K562 (cell line): Measurements from ENCODE around the gene FJX1. TPM values are rescaled to one million over a fixed set of nuclear protein-coding genes. Genes with fewer than 3 reads are reported as not detected.

Experiments used
- ATAC-seq: fragments of 200-7000 bp; cut with Tn5 transposase; 3 replicates; pipeline ENCODE4 v1.9.1; 2020; ENCODE audit warnings: moderate library complexity
- BruUV-seq: library from RNA; stranded (reverse); fragments of 400-500 nt; replicated peaks from 2 replicates; lab custom pipeline; 2021; lab: Mats Ljungman, UMichigan
- CTCF ChIA-PET: fragments of 300-600 bp; formaldehyde crosslinking; extraction: SDS; loops from one replicate; lab custom pipeline; 2021; ENCODE audit warnings: low intra/inter-chr PET ratio; lab: Yijun Ruan, JAX
- POLR2A ChIA-PET: fragments of 300-600, 350-650 bp; sonication (Branson Sonifier 250); formaldehyde crosslinking; extraction: SDS; loops from one replicate; lab custom pipeline; 2021; ENCODE audit warnings: antibody characterized with exemption, inconsistent platforms; lab: Yijun Ruan, JAX
- DNase-seq, 4 experiments: peaks; one replicate each; pipeline versions ENCODE4 v3.0.0 to v3.0.0-alpha.2; 2011 to 2018; ENCODE audit warnings: low spot score in 3 of 4, mixed read lengths in 3 of 4; ENCODE audit errors: extremely low read depth in 1 of 4
- FAIRE-seq: peaks from 2 replicates; lab custom pipeline; 2011; peaks lifted over from hg19 to GRCh38; lab: Jason Lieb, UNC
- H2AFZ ChIP-seq: 2 replicates; pipeline ENCODE4 v1.6.0; 2011; ENCODE audit warnings: low read depth, low read length, control low read depth, inconsistent platforms
- H3K27ac ChIP-seq: fragments of 200-600 bp; 3 replicates; pipeline ENCODE4 v1.8.0; 2011; ENCODE audit warnings: low read depth, mild to moderate bottlenecking, control low read depth, inconsistent platforms, low read length, moderate library complexity, mixed read lengths; ENCODE audit errors: extremely low read depth
- H3K27me3 ChIP-seq, 2 experiments: fragments of 300-600 bp in 1 of 2; 2 replicates in 1 of 2; 3 replicates in 1 of 2; pipeline versions ENCODE4 v1.6.0 to v1.8.0; 2011; ENCODE audit warnings: inconsistent platforms in 2 of 2, low read length in 2 of 2, mild to moderate bottlenecking in 1 of 2, mixed read lengths in 1 of 2, moderate library complexity in 1 of 2; ENCODE audit not compliant: control insufficient read depth in 2 of 2, insufficient read depth in 2 of 2
- H3K36me3 ChIP-seq: fragments of 300-600 bp; 3 replicates; pipeline ENCODE4 v1.8.0; 2011; ENCODE audit warnings: mild to moderate bottlenecking, low read length, inconsistent platforms; ENCODE audit not compliant: control insufficient read depth, insufficient read depth
- H3K4me1 ChIP-seq, 2 experiments: fragments of 200-600 bp in 1 of 2; replicated peaks in 1 of 2; 2 replicates in 1 of 2; 3 replicates in 1 of 2; pipeline versions ENCODE4 v1.5.1 to v1.8.0; 2011; ENCODE audit warnings: inconsistent platforms in 2 of 2, low read length in 2 of 2, mild to moderate bottlenecking in 1 of 2, mixed read lengths in 1 of 2, moderate library complexity in 1 of 2; ENCODE audit not compliant: control insufficient read depth in 2 of 2, insufficient read depth in 2 of 2
- H3K4me2 ChIP-seq: 2 replicates; pipeline ENCODE4 v1.6.1; 2011; ENCODE audit warnings: low read length, control low read depth, inconsistent platforms, mixed read lengths; ENCODE audit not compliant: insufficient read depth
- H3K4me3 ChIP-seq: fragments of 200-600 bp; sonication (generic), shearing (Covaris generic); 2 replicates; pipeline ENCODE4 v1.5.1; 2016; ENCODE audit warnings: control low read depth, inconsistent platforms
- H3K79me2 ChIP-seq: fragments of 200-600 bp; 3 replicates; pipeline ENCODE4 v1.8.0; 2011; ENCODE audit warnings: low read length, inconsistent platforms; ENCODE audit not compliant: control insufficient read depth, insufficient read depth
- H3K9ac ChIP-seq, 2 experiments: 2 replicates each; pipeline versions ENCODE4 v1.6.0 to v1.6.1; 2011; ENCODE audit warnings: low read depth in 2 of 2, low read length in 2 of 2, control low read depth in 1 of 2, inconsistent platforms in 1 of 2, mild to moderate bottlenecking in 1 of 2, mixed read lengths in 1 of 2; ENCODE audit not compliant: insufficient read depth in 1 of 2
- H3K9me1 ChIP-seq: one replicate; pipeline ENCODE4 v1.6.0; 2011; ENCODE audit warnings: inconsistent platforms, mild to moderate bottlenecking, low read length, moderate library complexity; ENCODE audit not compliant: control insufficient read depth, insufficient read depth
- H3K9me3 ChIP-seq: replicated peaks from 2 replicates; pipeline ENCODE4 v1.5.1; 2011; ENCODE audit warnings: low read depth, low read length, inconsistent platforms; ENCODE audit not compliant: control insufficient read depth, insufficient read depth
- H4K20me1 ChIP-seq: replicated peaks from 2 replicates; pipeline ENCODE4 v1.6.1; 2011; ENCODE audit warnings: low read length, inconsistent platforms, mixed read lengths; ENCODE audit not compliant: control insufficient read depth, insufficient read depth
- CBX1 ChIP-seq: sonication (generic); IDR thresholded peaks from 2 replicates; pipeline ENCODE4 v1.6.1; 2016; ENCODE audit warnings: antibody characterized with exemption, low read depth, mild to moderate bottlenecking
- CREM ChIP-seq: IDR thresholded peaks from 2 replicates; pipeline ENCODE4 v1.6.1; 2014; ENCODE audit warnings: antibody characterized with exemption, low read depth
- DIDO1 ChIP-seq: fragments of 450-650 bp; IDR thresholded peaks from 2 replicates; pipeline ENCODE4 v1.6.1; 2016; ENCODE audit warnings: low read depth, missing biosample characterization, missing genetic modification characterization
- ILK ChIP-seq: fragments of 450-650 bp; IDR thresholded peaks from 2 replicates; pipeline ENCODE4 v1.6.1; 2016; ENCODE audit warnings: missing genetic modification characterization, low read depth, mild to moderate bottlenecking, missing compliant biosample characterization, moderate library complexity, borderline replicate concordance
- KAT8 ChIP-seq: fragments of 450-650 bp; IDR thresholded peaks from 2 replicates; pipeline ENCODE4 v1.6.1; 2016; ENCODE audit warnings: low read depth, mild to moderate bottlenecking
- SAFB2 ChIP-seq: fragments of 200-400 bp; formaldehyde crosslinking; IDR thresholded peaks from 2 replicates; pipeline ENCODE4 v1.6.1; 2018; ENCODE audit warnings: borderline replicate concordance, low read length, low read depth, moderate library complexity; ENCODE audit not compliant: severe bottlenecking
- U2AF1 ChIP-seq: fragments of 200-400 bp; formaldehyde crosslinking; optimal IDR thresholded peaks from 2 replicates; pipeline ENCODE3; 2017; ENCODE audit warnings: mild to moderate bottlenecking, low read depth, low read length, moderate library complexity
- XRCC4 ChIP-seq: IDR thresholded peaks from one replicate; pipeline ENCODE4 v1.6.1; 2011; ENCODE audit not compliant: insufficient read depth, insufficient read length; ENCODE audit errors: extremely low read depth
- ZBTB7A ChIP-seq: IDR thresholded peaks from 2 replicates; pipeline ENCODE4 v1.6.1; 2011; ENCODE audit warnings: low read depth, mild to moderate bottlenecking, low read length, moderate library complexity, borderline replicate concordance; ENCODE audit not compliant: control insufficient read depth
- ZFPM2 ChIP-seq: fragments of 250-450 bp; sonication (Bioruptor Pico); IDR thresholded peaks from 2 replicates; pipeline ENCODE4 v1.5.1; 2022; ENCODE audit warnings: mild to moderate bottlenecking
- WGBS: fragments of 100-300 bp; shearing (Covaris generic); methylation state at CpG from one replicate; pipeline ENCODE4 v1.1.6; 2016; ENCODE audit warnings: low coverage, mixed read lengths; ENCODE audit not compliant: insufficient coverage; ENCODE audit errors: missing lambda C conversion rate; 5-methylcytosine and 5-hydroxymethylcytosine counted together
- in situ Hi-C: fragments of 300-500 bp; cut with MboI; formaldehyde crosslinking; loops from 4 replicates; pipeline ENCODE4 v1.15.0; 2018; ENCODE audit warnings: inconsistent platforms, mixed read lengths
- intact Hi-C: fragments of 100-400 bp; cut with micrococcal nuclease; formaldehyde crosslinking; loops from 2 replicates; pipeline ENCODE4 v1.14.2; 2022
- polyA plus RNA-seq, 8 experiments: library from polyadenylated mRNA; depleted of rRNA in 4 of 8; stranded (reverse) in 5 of 8; unstranded in 3 of 8; fragments of >200 nt; fragmentation: Nextera tagmentation in 2 of 8; fragmentation: Illumina TruSeq in 1 of 8; extraction: Ambion mirVana in 2 of 8; extraction: Trizol in 1 of 8; gene quantifications; 2 replicates each; pipeline versions ENCODE4 v1.2.1 to v1.2.3, GENCODE V29; 2011 to 2014; ENCODE audit warnings: inconsistent platforms in 1 of 8, missing spikeins in 1 of 8
- total RNA-seq, 7 experiments: library from RNA; depleted of rRNA in 6 of 7; stranded (reverse); fragments of >200 nt in 6 of 7; fragmentation: Illumina TruSeq in 2 of 7; extraction: Trizol in 2 of 7; gene quantifications; 2 replicates each; pipeline versions ENCODE4 v1.2.1 to v1.2.3, GENCODE V29; 2011 to 2021; ENCODE audit warnings: low replicate concordance in 1 of 7

The FJX1 gene
- total and polyA plus RNA-seq, 9 of the 15 experiments (the other 6 are each of a cell fraction or from before 2014, with no cell fraction given): 0.10 to 2.7 (median 0.72) TPM

DNA sequence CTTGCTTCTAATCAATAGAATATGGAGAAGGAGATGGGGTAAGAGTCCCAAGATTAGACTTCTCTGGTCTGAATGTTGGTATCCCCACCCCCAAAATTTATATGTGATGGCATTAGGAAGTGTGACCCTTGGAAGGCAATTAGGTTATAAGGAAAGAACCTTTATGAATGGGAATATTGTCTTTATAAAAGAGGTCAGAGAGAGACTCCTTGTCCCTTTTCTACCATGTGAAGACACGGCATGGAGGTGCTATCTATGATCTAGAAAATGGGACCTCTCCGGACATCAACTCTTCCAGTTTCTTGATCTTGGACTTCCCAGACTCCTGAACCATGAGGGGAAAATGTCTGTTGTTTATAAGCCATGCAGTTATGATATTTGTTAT lies 37.9 kb upstream of the FJX1 start (continued):
- TF ChIP-seq U2AF1 (no peak), DIDO1 (tag) (0 out of 2 replicates have a peak, but pooled peaks have one; percentile 53), SAFB2 (no peak), ILK (tag) (0 out of 2 replicates have a peak, but pooled peaks have one; percentile 15), XRCC4 (no peak), CBX1 (no peak)

DNA sequence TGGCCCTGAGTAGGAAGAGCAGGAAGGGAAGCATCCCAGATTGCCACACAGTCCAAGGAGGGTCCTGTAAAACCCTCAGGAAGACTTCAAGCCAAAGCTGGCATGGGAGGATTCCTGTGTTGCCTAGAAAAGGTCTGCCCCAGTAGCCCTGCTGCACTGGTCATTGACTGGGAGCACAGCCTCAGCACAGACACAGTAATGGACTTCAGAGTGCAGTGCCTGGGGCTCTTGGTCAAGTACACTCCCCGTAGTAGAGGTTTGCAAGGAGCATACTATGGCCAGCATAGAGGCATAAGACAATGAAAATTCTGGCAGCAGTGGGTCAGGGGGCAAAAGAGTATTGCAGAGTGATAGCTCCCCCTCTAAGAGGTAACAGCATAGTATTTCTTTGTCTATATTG lies 36.2 kb upstream of the FJX1 start:
- Histone ChIP-seq H3K9me1 (no peaks in the 10 kb centered on the region), H3K9ac (no peak overlapping the region), H2AFZ (no peak overlapping the region), H3K4me2 (no peak overlapping the region), H3K27ac (no peak overlapping the region), H4K20me1 (no peaks in the 10 kb centered on the region), H3K36me3 (no peaks in the 10 kb centered on the region), H3K4me1 (peaks cover 0 to 11% of the 10 kb centered on the region in 2 experiments; a peak in 3 of 5 replicates), H3K79me2 (no peaks in the 10 kb centered on the region), H3K9me3 (no peaks in the 10 kb centered on the region), H3K27me3 (peaks cover 0 to 4% of the 10 kb centered on the region in 2 experiments; a peak in 1 of 5 replicates), H3K4me3 (no peak overlapping the region)
- in situ Hi-C loops: no loop called here
- TF ChIP-seq CREM (no peak), KAT8 (no peak), ZFPM2 (no peak), ZBTB7A (no peak)
- ATAC-seq (peak; percentile 54; the same call in 2 of the 3 replicates), DNase-seq (no peak), FAIRE-seq (no peak)
- CTCF ChIA-PET: no interaction called here
- WGBS: 18% methylated on average over 1 of the region's 1 CpG
- POLR2A ChIA-PET: no interaction called here
- BruUV-seq: no TSS peak
- intact Hi-C loops: no loop called here
